Dendritic cell treated with granulocyte-macrophage colony-stimulating factor and Interleukin-4, amounts not matched to agents 40 ng/mL and 50 ng/mL, for 4 days (primary cell): ENCODE data around the gene ATP1B1.
A peak's percentile ranks its signal among the peaks of the same experiment; 100 is the strongest.

ENCODE experiments used
- H3K27ac Mint-ChIP-seq: one replicate; pipeline ENCODE4 v1.8.0; 2022; ENCODE audit warnings: mild to moderate bottlenecking, mixed read lengths
- H3K27me3 Mint-ChIP-seq: one replicate; pipeline ENCODE4 v1.8.0; 2022; ENCODE audit warnings: mild to moderate bottlenecking, mixed read lengths
- H3K36me3 Mint-ChIP-seq: one replicate; pipeline ENCODE4 v1.8.0; 2022; ENCODE audit warnings: low read depth, mixed read lengths
- H3K4me1 Mint-ChIP-seq: one replicate; pipeline ENCODE4 v1.8.0; 2022; ENCODE audit warnings: low read depth, mixed read lengths
- H3K4me3 Mint-ChIP-seq: one replicate; pipeline ENCODE4 v1.8.0; 2022; ENCODE audit warnings: mild to moderate bottlenecking, moderate library complexity, mixed read lengths
- H3K9me3 Mint-ChIP-seq: one replicate; pipeline ENCODE4 v1.8.0; 2022; ENCODE audit warnings: mixed read lengths
- intact Hi-C: fragments of 100-400 bp; cut with micrococcal nuclease; formaldehyde crosslinking; loops from one replicate; pipeline ENCODE4 v1.15.0; 2022

ATP1B1 gene

GRCh38 chr1:169106095-169106920 lies at the start of gene ATP1B1:
ATP1B1 (plus strand) TSS chr1:169106690; CDS start chr1:169106830, 140 bp downstream.
- Mint-ChIP-seq H3K4me1 (peaks cover 38% of the 10 kb centered on the region), H3K9me3 (no peaks in the 10 kb centered on the region), H3K4me3 (peak within 1 kb of the TSS; percentile 98), H3K36me3 (peaks cover 13% of the 10 kb centered on the region), H3K27ac (peak within 1 kb of the TSS; percentile 92), H3K27me3 (peaks cover 6% of the 10 kb centered on the region)
- intact Hi-C loops: loop anchor here (5.0 kb wide), 2 partner anchors 64 to 129 kb away; no protein-coding TSS in a partner anchor

GRCh38 chr1:169059421-169059820 lies 47.1 kb upstream of the ATP1B1 start:
- no peak overlapping the region for H3K27ac Mint-ChIP-seq
- H3K9me3 Mint-ChIP-seq: peaks cover 19% of the 10 kb centered on the region

GRCh38 chr1:169060043-169060722 lies 46.3 kb upstream of the ATP1B1 start:
- H3K27ac Mint-ChIP-seq: peak overlapping the region; percentile 14
- H3K4me1 Mint-ChIP-seq: peaks cover 29% of the 10 kb centered on the region
- no peak overlapping the region for H3K4me3 Mint-ChIP-seq
- peaks cover 4% of the 10 kb centered on the region for H3K27me3 Mint-ChIP-seq
- peaks cover 19% of the 10 kb centered on the region for H3K9me3 Mint-ChIP-seq
- peaks cover 6% of the 10 kb centered on the region for H3K36me3 Mint-ChIP-seq
- intact Hi-C loops: no loop called here

More at GRCh38 chr1:169059421-169059820, 47.1 kb upstream of the ATP1B1 start:
- intact Hi-C loops: no loop called here
- Mint-ChIP-seq H3K4me3 (no peak overlapping the region), H3K27me3 (peaks cover 7% of the 10 kb centered on the region), H3K36me3 (peaks cover 6% of the 10 kb centered on the region), H3K4me1 (peaks cover 34% of the 10 kb centered on the region)

GRCh38 chr1:169060919-169061639 lies 45.4 kb upstream of the ATP1B1 start:
- Mint-ChIP-seq H3K27ac (peak overlapping the region; percentile 14), H3K4me3 (no peak overlapping the region), H3K9me3 (peaks cover 19% of the 10 kb centered on the region), H3K27me3 (no peaks in the 10 kb centered on the region), H3K36me3 (peaks cover 6% of the 10 kb centered on the region), H3K4me1 (peaks cover 29% of the 10 kb centered on the region)
- intact Hi-C loops: no loop called here

GRCh38 chr1:169062152-169062551 lies 44.3 kb upstream of the ATP1B1 start:
- Mint-ChIP-seq H3K27ac (no peak overlapping the region), H3K27me3 (no peaks in the 10 kb centered on the region), H3K4me1 (peaks cover 29% of the 10 kb centered on the region)

GRCh38 chr1:169064103-169064502 lies 42.4 kb upstream of the ATP1B1 start:
- Mint-ChIP-seq H3K27ac (no peak overlapping the region), H3K4me3 (no peak overlapping the region), H3K36me3 (peaks cover 6% of the 10 kb centered on the region), H3K9me3 (peaks cover 37% of the 10 kb centered on the region), H3K27me3 (peaks cover 3% of the 10 kb centered on the region), H3K4me1 (peaks cover 23% of the 10 kb centered on the region)
- intact Hi-C loops: no loop called here

More at GRCh38 chr1:169062152-169062551, 44.3 kb upstream of the ATP1B1 start:
- Mint-ChIP-seq H3K4me3 (no peak overlapping the region), H3K9me3 (peaks cover 25% of the 10 kb centered on the region), H3K36me3 (peaks cover 6% of the 10 kb centered on the region)
- intact Hi-C loops: no loop called here

GRCh38 chr1:169070547-169070946 lies 35.9 kb upstream of the ATP1B1 start:
- Mint-ChIP-seq H3K9me3 (peaks cover 18% of the 10 kb centered on the region), H3K27me3 (peaks cover 8% of the 10 kb centered on the region), H3K27ac (no peak overlapping the region), H3K4me3 (no peak overlapping the region), H3K4me1 (no peaks in the 10 kb centered on the region), H3K36me3 (no peaks in the 10 kb centered on the region)
- intact Hi-C loops: no loop called here

GRCh38 chr1:169070958-169071357 lies 35.5 kb upstream of the ATP1B1 start:
- Mint-ChIP-seq H3K27me3 (peaks cover 8% of the 10 kb centered on the region), H3K4me1 (no peaks in the 10 kb centered on the region), H3K9me3 (peaks cover 18% of the 10 kb centered on the region), H3K27ac (no peak overlapping the region), H3K4me3 (no peak overlapping the region), H3K36me3 (no peaks in the 10 kb centered on the region)
- intact Hi-C loops: no loop called here

- H3K4me3 Mint-ChIP-seq: no peak overlapping the region
- intact Hi-C loops: no loop called here
- peaks cover 6% of the 10 kb centered on the region for H3K9me3 Mint-ChIP-seq
- H3K27me3 Mint-ChIP-seq: peaks cover 8% of the 10 kb centered on the region
- no peaks in the 10 kb centered on the region for H3K4me1 Mint-ChIP-seq
- H3K27ac Mint-ChIP-seq: no peak overlapping the region
- H3K36me3 Mint-ChIP-seq: no peaks in the 10 kb centered on the region
These were observed 33.4 kb upstream of the ATP1B1 start for GRCh38 chr1:169072945-169073725.

GRCh38 chr1:169078163-169078883 lies 28.2 kb upstream of the ATP1B1 start:
- Mint-ChIP-seq H3K4me3 (no peak overlapping the region), H3K27me3 (no peaks in the 10 kb centered on the region), H3K36me3 (no peaks in the 10 kb centered on the region), H3K27ac (no peak overlapping the region), H3K4me1 (peaks cover 15% of the 10 kb centered on the region), H3K9me3 (no peaks in the 10 kb centered on the region)
- intact Hi-C loops: no loop called here

- Mint-ChIP-seq H3K4me3 (no peak overlapping the region), H3K27ac (peak overlapping the region; percentile 25), H3K36me3 (no peaks in the 10 kb centered on the region), H3K4me1 (peaks cover 15% of the 10 kb centered on the region), H3K27me3 (no peaks in the 10 kb centered on the region), H3K9me3 (no peaks in the 10 kb centered on the region)
- intact Hi-C loops: no loop called here
These were observed 24.9 kb upstream of the ATP1B1 start for GRCh38 chr1:169081503-169082123.

- intact Hi-C loops: no loop called here
- Mint-ChIP-seq H3K9me3 (no peaks in the 10 kb centered on the region), H3K27ac (no peak overlapping the region)
These were observed 20.6 kb upstream of the ATP1B1 start for GRCh38 chr1:169085911-169086310.

More at GRCh38 chr1:169085911-169086310, 20.6 kb upstream of the ATP1B1 start:
- Mint-ChIP-seq H3K4me1 (peaks cover 25% of the 10 kb centered on the region), H3K36me3 (no peaks in the 10 kb centered on the region), H3K27me3 (no peaks in the 10 kb centered on the region), H3K4me3 (no peak overlapping the region)
